Thoracic aorta (tissue), 2 donors: Measurements from ENCODE around the gene ENTPD6. TPM values are rescaled to one million over a fixed set of nuclear protein-coding genes. Genes with fewer than 3 reads are reported as not detected.
A peak's percentile ranks its signal among the peaks of the same experiment; 100 is the strongest.

Experiments
- ATAC-seq: fragments of 150-250 bp; one replicate; pipeline ENCODE4 v1.8.0; 2017; ENCODE audit warnings: low read depth; ENCODE audit not compliant: insufficient number of reproducible peaks, low FRiP score
- DNase-seq: peaks from one replicate; pipeline ENCODE4 v3.0.0-alpha.2; 2020; ENCODE audit warnings: low spot score
- H3K27ac ChIP-seq, 2 donors: fragments of 200-600 bp; sonication (generic); 1 replicate in 1 of 2; 2 replicates in 1 of 2; pipeline ENCODE4 v1.5.1; 2016; ENCODE audit warnings: mild to moderate bottlenecking in 2 of 2, moderate library complexity in 2 of 2
- H3K27me3 ChIP-seq: fragments of 200-600 bp; sonication (generic); replicated peaks from 2 replicates; pipeline ENCODE4 v1.6.0; 2016; ENCODE audit warnings: mild to moderate bottlenecking; ENCODE audit not compliant: insufficient read depth
- H3K36me3 ChIP-seq: fragments of 200-600 bp; sonication (generic); one replicate; pipeline ENCODE4 v1.5.1; 2016
- H3K4me1 ChIP-seq, 2 donors: fragments of 200-600 bp; sonication (generic); 1 replicate in 1 of 2; 2 replicates in 1 of 2; pipeline versions ENCODE4 v1.5.1 to v1.6.0; 2016; ENCODE audit warnings: low read depth in 2 of 2, mild to moderate bottlenecking in 1 of 2; ENCODE audit not compliant: control insufficient read depth in 1 of 2
- H3K4me3 ChIP-seq: fragments of 200-600 bp; sonication (generic); 2 replicates; pipeline ENCODE4 v1.5.1; 2016; ENCODE audit warnings: mild to moderate bottlenecking
- H3K9me3 ChIP-seq: fragments of 200-600 bp; sonication (generic); 2 replicates; pipeline ENCODE4 v1.5.1; 2016
- CTCF ChIP-seq: fragments of 200-600 bp; sonication (generic); IDR thresholded peaks from one replicate; pipeline ENCODE4 v1.5.1; 2019; ENCODE audit warnings: antibody characterized with exemption
- total RNA-seq, 2 donors: library from RNA; depleted of rRNA; stranded (reverse); fragments of >200 nt; gene quantifications; one replicate each; pipeline versions ENCODE4 v1.1.0 to v1.2.3, GENCODE V29; 2016

Gene ENTPD6
- total RNA-seq, 2 donors from 2014 or later = 82.0 to 107 TPM

DNA sequence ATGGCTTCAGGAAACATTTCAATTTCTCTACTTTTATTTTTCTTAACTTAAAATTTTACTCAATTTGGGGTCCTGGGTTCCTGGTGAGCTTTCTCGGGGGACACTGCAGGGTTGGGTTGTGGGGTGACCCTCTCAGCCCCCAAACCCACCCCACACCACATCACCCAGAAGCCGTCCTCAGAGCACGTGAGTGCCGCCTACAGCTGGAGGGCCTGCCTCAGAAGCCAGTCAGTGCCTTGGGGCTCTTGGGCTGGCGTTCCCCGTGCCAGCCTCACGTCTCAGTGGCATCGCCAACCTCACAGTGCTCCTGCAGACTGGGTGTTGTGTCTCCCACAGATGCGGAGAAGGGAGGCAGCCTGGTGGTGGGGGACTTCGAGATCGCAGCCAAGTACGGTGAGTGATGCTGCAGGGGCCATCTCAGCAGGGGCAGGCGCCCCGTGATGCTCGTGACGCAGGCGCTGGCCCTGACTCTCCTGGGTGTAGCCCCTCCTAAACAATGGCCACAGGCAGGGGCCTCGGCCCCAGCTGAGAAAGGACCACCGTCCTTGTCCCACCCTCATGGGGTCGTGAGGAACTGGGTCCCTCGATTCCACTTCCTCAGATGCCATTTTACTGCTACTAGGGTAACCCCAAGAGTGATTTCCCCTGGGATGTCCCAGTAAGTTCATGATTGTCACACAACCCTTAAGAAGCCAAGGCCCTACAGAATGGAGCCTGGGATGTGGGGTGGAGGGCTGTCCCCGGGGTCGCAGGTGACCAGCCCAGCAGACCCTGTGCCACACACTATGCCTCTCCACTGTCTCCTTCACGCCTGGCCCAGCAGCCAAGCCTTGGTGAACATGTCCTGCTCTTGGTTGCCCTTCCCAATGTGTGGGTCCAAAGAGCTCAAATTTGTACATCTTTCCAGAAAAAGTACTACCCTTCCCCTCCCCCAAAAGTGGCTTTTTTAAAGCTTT is 28.5 kb downstream of the ENTPD6 start:
- Histone ChIP-seq H3K27ac (peak overlapping the region; percentile 96 to 98), H3K36me3 (peaks cover 3% of the 10 kb centered on the region), H3K4me1 (peaks cover 19 to 50% of the 10 kb centered on the region in 2 donors), H3K27me3 (no peaks in the 10 kb centered on the region), H3K9me3 (no peaks in the 10 kb centered on the region), H3K4me3 (no peak overlapping the region)
- TF ChIP-seq CTCF = no peak
- DNase-seq (no peak), ATAC-seq (no peak)

- Histone ChIP-seq H3K4me3 (no peak overlapping the region), H3K27ac (peak overlapping the region; percentile 96 to 98), H3K4me1 (peaks cover 19 to 56% of the 10 kb centered on the region in 2 donors), H3K27me3 (no peaks in the 10 kb centered on the region), H3K9me3 (no peaks in the 10 kb centered on the region), H3K36me3 (peaks cover 3% of the 10 kb centered on the region)
- TF ChIP-seq CTCF = no peak
- DNase-seq (no peak), ATAC-seq (no peak)
Observed at GRCh38 chr20:25224941-25225340, 29.4 kb downstream of the ENTPD6 start.

DNA sequence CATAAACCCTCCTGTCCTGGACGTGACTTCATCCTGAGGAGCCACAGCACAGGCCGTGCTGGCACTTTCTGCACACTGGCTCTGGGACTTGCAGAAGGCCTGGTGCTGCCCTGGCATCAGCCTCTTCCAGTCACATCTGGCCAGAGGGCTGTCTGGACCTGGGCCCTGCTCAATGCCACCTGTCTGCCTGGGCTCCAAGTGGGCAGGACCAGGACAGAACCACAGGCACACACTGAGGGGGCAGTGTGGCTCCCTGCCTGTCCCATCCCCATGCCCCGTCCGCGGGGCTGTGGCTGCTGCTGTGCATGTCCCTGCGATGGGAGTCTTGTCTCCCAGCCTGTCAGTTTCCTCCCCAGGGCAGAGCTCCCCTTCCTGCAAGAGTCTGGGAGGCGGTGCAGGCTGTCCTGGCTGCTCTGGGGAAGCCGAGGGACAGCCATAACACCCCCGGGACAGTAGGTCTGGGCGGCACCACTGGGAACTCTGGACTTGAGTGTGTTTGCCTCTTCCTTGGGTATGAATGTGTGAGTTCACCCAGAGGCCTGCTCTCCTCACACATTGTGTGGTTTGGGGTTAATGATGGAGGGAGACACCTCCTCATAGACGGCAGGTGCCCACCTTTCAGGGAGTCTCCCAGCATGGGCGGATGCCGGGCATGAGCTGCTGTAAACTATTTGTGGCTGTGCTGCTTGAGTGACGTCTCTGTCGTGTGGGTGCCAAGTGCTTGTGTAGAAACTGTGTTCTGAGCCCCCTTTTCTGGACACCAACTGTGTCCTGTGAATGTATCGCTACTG is 30.3 kb downstream of the ENTPD6 start:
- Histone ChIP-seq H3K27me3 (no peaks in the 10 kb centered on the region), H3K4me3 (no peak overlapping the region), H3K36me3 (peaks cover 3% of the 10 kb centered on the region), H3K9me3 (no peaks in the 10 kb centered on the region), H3K27ac (peak overlapping the region; percentile 96 to 98), H3K4me1 (peaks cover 19 to 56% of the 10 kb centered on the region in 2 donors)
- no peak for TF ChIP-seq CTCF
- DNase-seq (no peak), ATAC-seq (no peak)

- Histone ChIP-seq H3K4me3 (peak overlapping the region; percentile 1), H3K4me1 (peaks cover 19 to 61% of the 10 kb centered on the region in 2 donors), H3K36me3 (no peaks in the 10 kb centered on the region), H3K9me3 (no peaks in the 10 kb centered on the region), H3K27ac (peak overlapping the region; percentile 96 to 98), H3K27me3 (no peaks in the 10 kb centered on the region)
- no peak for TF ChIP-seq CTCF
- ATAC-seq (peak; percentile 5), DNase-seq (no peak)
Observed at GRCh38 chr20:25226433-25227316, 31.2 kb downstream of the ENTPD6 start.
